Upper lobe of left lung (tissue), 6 donors: ENCODE results near the gene KCNMB1. TPM values are rescaled to one million over a fixed set of nuclear protein-coding genes. Genes with fewer than 3 reads are reported as not detected.
A peak's percentile ranks its signal among the peaks of the same experiment; 100 is the strongest.

Experiments
- ATAC-seq, 2 donors: fragments of 200-7000 bp; cut with Tn5 transposase; one replicate each; pipeline ENCODE4 v1.9.1; 2022; ENCODE audit warnings: mild to moderate bottlenecking in 2 of 2, moderate library complexity in 2 of 2; ENCODE audit not compliant: low FRiP score in 2 of 2
- DNase-seq, 2 donors: peaks; one replicate each; pipeline ENCODE4 v3.0.0-alpha.2; 2019 to 2020
- H3K27ac ChIP-seq, 4 donors: fragments of 200-600 bp; sonication (generic); one replicate each; pipeline ENCODE4 v1.5.1; 2016 to 2019
- H3K27me3 ChIP-seq, 4 donors: fragments of 200-600 bp; sonication (generic); one replicate each; pipeline ENCODE4 v1.5.1; 2017 to 2019
- H3K36me3 ChIP-seq, 4 donors: fragments of 200-600 bp; sonication (generic); one replicate each; pipeline ENCODE4 v1.5.1; 2016 to 2019
- H3K4me1 ChIP-seq, 4 donors: fragments of 200-600 bp; sonication (generic); one replicate each; pipeline ENCODE4 v1.5.1; 2018 to 2019
- H3K4me3 ChIP-seq, 4 donors: fragments of 200-600 bp; sonication (generic); one replicate each; pipeline ENCODE4 v1.5.1; 2017 to 2019; ENCODE audit warnings: mild to moderate bottlenecking in 2 of 4, moderate library complexity in 1 of 4
- H3K9me3 ChIP-seq, 4 donors: fragments of 200-600 bp; sonication (generic); one replicate each; pipeline ENCODE4 v1.5.1; 2018 to 2019
- CTCF ChIP-seq, 6 experiments: fragments of 450-650 bp in 4 of 6; fragments of 200-600 bp in 2 of 6; sonication (generic) in 2 of 6; IDR thresholded peaks; one replicate each; pipeline ENCODE4 v1.5.1; 2016 to 2019; ENCODE audit warnings: antibody characterized with exemption in 6 of 6
- EP300 ChIP-seq, 4 donors: sonication (generic); formaldehyde crosslinking; IDR thresholded peaks; one replicate each; pipeline ENCODE4 v1.5.1; 2017; ENCODE audit warnings: antibody characterized with exemption in 4 of 4, control low read depth in 2 of 4
- POLR2A ChIP-seq, 4 donors: fragments of 450-650 bp; IDR thresholded peaks; one replicate each; pipeline ENCODE4 v1.5.1; 2016 to 2017; ENCODE audit warnings: antibody characterized with exemption in 4 of 4, mild to moderate bottlenecking in 2 of 4
- POLR2AphosphoS5 ChIP-seq, 2 donors: sonication (generic); formaldehyde crosslinking; IDR thresholded peaks; one replicate each; pipeline ENCODE4 v1.5.1; 2017; ENCODE audit warnings: antibody characterized with exemption in 2 of 2
- WGBS, 2 donors: methylation state at CpG; one replicate each; pipeline ENCODE4 v1.1.5; 2017 to 2018; 5-methylcytosine and 5-hydroxymethylcytosine counted together
- total RNA-seq, 6 donors: library from RNA; depleted of rRNA in 4 of 6; stranded (reverse); fragments of >200 nt in 4 of 6; gene quantifications; one replicate each; pipeline versions ENCODE4 v1.1.0 to v1.2.1, GENCODE V29; 2016 to 2021
- donor health status: DM: no; HTN: no; CAD: no; lungs with moderate emphysema.
- donor health status: DM: no; HTN: yes; CAD: no; lungs with severe emphysema.

KCNMB1 gene
- total RNA-seq, 6 donors from 2014 or later: 1.1 to 5.3 (median 2.0) TPM

GRCh38 chr5:170362102-170362501 lies 27.1 kb downstream of the KCNMB1 start:
- Histone ChIP-seq H3K4me1 (peaks cover 22 to 50% (median 43%) of the 10 kb centered on the region in 4 donors), H3K36me3 (no peaks in the 10 kb centered on the region), H3K27ac (peak overlapping the region; percentile 37 to 72 (median 64)), H3K9me3 (no peaks in the 10 kb centered on the region), H3K4me3 (no peak overlapping the region), H3K27me3 (no peaks in the 10 kb centered on the region)
- TF ChIP-seq POLR2A (IDR thresholded peaks at IDR 0.05) (no peak), CTCF (IDR thresholded peaks at IDR 0.05) (no peak), POLR2AphosphoS5 (IDR thresholded peaks at IDR 0.05) (no peak), EP300 (IDR thresholded peaks at IDR 0.05) (no peak)
- ATAC-seq (peak in 1 of 2 donors; percentile 2), DNase-seq (no peak)
- 60 to 64% methylated on average over 7 of the region's 7 CpGs for WGBS, 2 donors

- no peaks in the 10 kb centered on the region for H3K9me3 ChIP-seq
- no peak for ATAC-seq
- no peak for DNase-seq
- no peaks in the 10 kb centered on the region for H3K36me3 ChIP-seq
- 69 to 80% methylated on average over 3 to 5 of the region's 5 CpGs for WGBS, 2 donors
- H3K4me1 ChIP-seq: peaks cover 22 to 53% (median 43%) of the 10 kb centered on the region in 4 donors
- H3K4me3 ChIP-seq: no peak overlapping the region
- TF ChIP-seq POLR2AphosphoS5 (IDR thresholded peaks at IDR 0.05): no peak
- H3K27me3 ChIP-seq: no peaks in the 10 kb centered on the region
- peak overlapping the region; percentile 37 to 72 (median 64) for H3K27ac ChIP-seq
Observed at GRCh38 chr5:170361616-170362015, 27.6 kb downstream of the KCNMB1 start.

GRCh38 chr5:170361116-170361515 lies 28.1 kb downstream of the KCNMB1 start:
- no peaks in the 10 kb centered on the region for H3K36me3 ChIP-seq
- 47 to 78% methylated on average over 5 of the region's 5 CpGs for WGBS, 2 donors
- peak in 1 of 2 donors; percentile 5 for ATAC-seq
- DNase-seq: no peak
- no peaks in the 10 kb centered on the region for H3K9me3 ChIP-seq
- peaks cover 22 to 53% (median 43%) of the 10 kb centered on the region in 4 donors for H3K4me1 ChIP-seq
- H3K4me3 ChIP-seq: no peak overlapping the region
- H3K27ac ChIP-seq: peak overlapping the region; percentile 37 to 72 (median 58)
- TF ChIP-seq CTCF (IDR thresholded peaks at IDR 0.05) (no peak), POLR2A (IDR thresholded peaks at IDR 0.05) (no peak), POLR2AphosphoS5 (IDR thresholded peaks at IDR 0.05) (no peak), EP300 (IDR thresholded peaks at IDR 0.05) (no peak)
- no peaks in the 10 kb centered on the region for H3K27me3 ChIP-seq

- H3K27me3 ChIP-seq: no peaks in the 10 kb centered on the region
- ATAC-seq (peak; percentile 4 to 53), DNase-seq (peak in 1 of 2 donors; percentile 52)
- H3K27ac ChIP-seq: peak overlapping the region; percentile 37 to 72 (median 58)
- TF ChIP-seq POLR2AphosphoS5 (IDR thresholded peaks at IDR 0.05): no peak
- TF ChIP-seq EP300 (IDR thresholded peaks at IDR 0.05): no peak
- H3K9me3 ChIP-seq: no peaks in the 10 kb centered on the region
- H3K4me1 ChIP-seq: peaks cover 22 to 56% (median 46%) of the 10 kb centered on the region in 4 donors
- 51 to 67% methylated on average over 8 of the region's 8 CpGs for WGBS, 2 donors
- no peak overlapping the region for H3K4me3 ChIP-seq
- H3K36me3 ChIP-seq: no peaks in the 10 kb centered on the region
Observed at GRCh38 chr5:170360709-170361108, 28.5 kb downstream of the KCNMB1 start.

- no peaks in the 10 kb centered on the region for H3K27me3 ChIP-seq
- H3K27ac ChIP-seq: peak overlapping the region; percentile 12 to 72 (median 61)
- H3K4me1 ChIP-seq: peaks cover 22 to 67% (median 54%) of the 10 kb centered on the region in 4 donors
- ATAC-seq (peak; percentile 73 to 82), DNase-seq (peak in 1 of 2 donors; percentile 85)
- H3K9me3 ChIP-seq: no peaks in the 10 kb centered on the region
- no peak overlapping the region for H3K4me3 ChIP-seq
- WGBS, 2 donors: 79 to 92% methylated on average over 4 to 8 of the region's 8 CpGs
- H3K36me3 ChIP-seq: no peaks in the 10 kb centered on the region
- TF ChIP-seq CTCF (IDR thresholded peaks at IDR 0.05) (no peak), EP300 (IDR thresholded peaks at IDR 0.05) (no peak), POLR2AphosphoS5 (IDR thresholded peaks at IDR 0.05) (no peak), POLR2A (IDR thresholded peaks at IDR 0.05) (peak in 1 of 4 donors; percentile 14)
Observed at GRCh38 chr5:170357955-170358444, 31.2 kb downstream of the KCNMB1 start.

- ATAC-seq (peak in 1 of 2 donors; percentile 24), DNase-seq (peak in 1 of 2 donors; percentile 80)
- H3K4me3 ChIP-seq: no peak overlapping the region
- no peaks in the 10 kb centered on the region for H3K36me3 ChIP-seq
- no peaks in the 10 kb centered on the region for H3K9me3 ChIP-seq
- H3K27me3 ChIP-seq: no peaks in the 10 kb centered on the region
- peaks cover 8 to 47% (median 34%) of the 10 kb centered on the region in 4 donors for H3K4me1 ChIP-seq
- WGBS, 2 donors: 60 to 65% methylated on average over 8 of the region's 8 CpGs
- H3K27ac ChIP-seq: peak overlapping the region in 3 of 4 donors; percentile 2 to 57 (median 17)
- TF ChIP-seq POLR2AphosphoS5 (IDR thresholded peaks at IDR 0.05): no peak
- TF ChIP-seq CTCF (IDR thresholded peaks at IDR 0.05): no peak
- TF ChIP-seq POLR2A (IDR thresholded peaks at IDR 0.05): no peak
- TF ChIP-seq EP300 (IDR thresholded peaks at IDR 0.05): no peak
Observed at GRCh38 chr5:170355601-170356098, 33.5 kb downstream of the KCNMB1 start.
